ENCODE data around the gene MGRN1.

- TF ChIP-seq CTCF (IDR thresholded peaks at IDR 0.05) (no peak), POLR2A (IDR thresholded peaks at IDR 0.05) (no peak)
Measured at GRCh38 chr16:4684058-4684715, 59.6 kb downstream of the MGRN1 start.
